Glutamatergic neuron (in vitro differentiated cells): ENCODE results near the gene TRAF1. TPM values are rescaled to one million over a fixed set of nuclear protein-coding genes. Genes with fewer than 3 reads are reported as not detected.
A peak's percentile ranks its signal among the peaks of the same experiment; 100 is the strongest.

ENCODE experiments used
- DNase-seq: peaks from one replicate; pipeline ENCODE4 v3.0.0; 2022
- H3K27ac Mint-ChIP-seq: one replicate; pipeline ENCODE4 v1.8.0; 2020; ENCODE audit warnings: mild to moderate bottlenecking, mixed read lengths, inconsistent platforms; ENCODE audit not compliant: unreplicated experiment
- H3K27me3 Mint-ChIP-seq: one replicate; pipeline ENCODE4 v1.8.0; 2020; ENCODE audit warnings: mild to moderate bottlenecking, moderate library complexity, mixed read lengths, inconsistent platforms; ENCODE audit not compliant: unreplicated experiment
- H3K36me3 Mint-ChIP-seq: one replicate; pipeline ENCODE4 v1.8.0; 2020; ENCODE audit warnings: mild to moderate bottlenecking, mixed read lengths, inconsistent platforms; ENCODE audit not compliant: unreplicated experiment
- H3K4me1 Mint-ChIP-seq: one replicate; pipeline ENCODE4 v1.8.0; 2020; ENCODE audit warnings: mild to moderate bottlenecking, low read depth, mixed read lengths, inconsistent platforms; ENCODE audit not compliant: unreplicated experiment
- H3K4me3 Mint-ChIP-seq: one replicate; pipeline ENCODE4 v1.8.0; 2020; ENCODE audit warnings: mild to moderate bottlenecking, mixed read lengths, inconsistent platforms; ENCODE audit not compliant: unreplicated experiment
- H3K9me3 Mint-ChIP-seq: one replicate; pipeline ENCODE4 v1.8.0; 2020; ENCODE audit warnings: mild to moderate bottlenecking, moderate library complexity, mixed read lengths, inconsistent platforms; ENCODE audit not compliant: unreplicated experiment
- total RNA-seq: library from RNA; stranded (reverse); fragmentation: NEBNext Ultra II Directional; extraction: Animal tissue kit (Norgen Biotek cat#: 25700); gene quantifications from one replicate; pipeline ENCODE4 v1.2.1, GENCODE V29; 2021; ENCODE audit not compliant: unreplicated experiment
- TF ChIP-seq, protein P1 (sequence below): fragments of 200-600 bp; sonication (generic); IDR thresholded peaks from one replicate; pipeline ENCODE4 v1.5.0; 2021; ENCODE audit not compliant: partially characterized antibody, unreplicated experiment

TRAF1 gene
- total RNA-seq, 1 donor from 2014 or later, result 1.6 TPM

DNA sequence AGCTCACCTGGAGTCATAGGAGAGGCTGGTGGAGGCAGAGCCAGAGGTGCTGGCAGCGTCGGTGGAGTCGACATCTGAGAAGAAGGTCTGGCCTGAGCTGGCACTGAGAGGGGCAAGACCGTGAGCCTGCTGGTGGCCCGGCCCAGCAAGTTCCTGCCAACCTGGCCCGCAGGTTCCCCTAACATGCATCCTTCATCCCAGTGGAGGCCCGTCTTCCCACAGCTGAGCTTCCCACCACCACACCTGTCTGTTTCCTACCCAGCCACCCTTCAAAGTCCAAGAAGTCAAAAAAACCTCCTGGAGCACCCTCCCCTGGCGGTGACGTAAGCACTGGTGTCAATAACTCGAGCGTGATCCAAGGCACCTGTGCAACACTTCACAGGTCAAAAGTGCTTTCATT is 66.5 kb downstream of the TRAF1 start:
- peaks cover 12% of the 10 kb centered on the region for H3K4me1 Mint-ChIP-seq
- H3K4me3 Mint-ChIP-seq, result no peak overlapping the region
- no peaks in the 10 kb centered on the region for H3K9me3 Mint-ChIP-seq
- no peak for DNase-seq
- H3K27ac Mint-ChIP-seq, result no peak overlapping the region
- H3K36me3 Mint-ChIP-seq, result no peaks in the 10 kb centered on the region
- TF ChIP-seq, protein P1, sequence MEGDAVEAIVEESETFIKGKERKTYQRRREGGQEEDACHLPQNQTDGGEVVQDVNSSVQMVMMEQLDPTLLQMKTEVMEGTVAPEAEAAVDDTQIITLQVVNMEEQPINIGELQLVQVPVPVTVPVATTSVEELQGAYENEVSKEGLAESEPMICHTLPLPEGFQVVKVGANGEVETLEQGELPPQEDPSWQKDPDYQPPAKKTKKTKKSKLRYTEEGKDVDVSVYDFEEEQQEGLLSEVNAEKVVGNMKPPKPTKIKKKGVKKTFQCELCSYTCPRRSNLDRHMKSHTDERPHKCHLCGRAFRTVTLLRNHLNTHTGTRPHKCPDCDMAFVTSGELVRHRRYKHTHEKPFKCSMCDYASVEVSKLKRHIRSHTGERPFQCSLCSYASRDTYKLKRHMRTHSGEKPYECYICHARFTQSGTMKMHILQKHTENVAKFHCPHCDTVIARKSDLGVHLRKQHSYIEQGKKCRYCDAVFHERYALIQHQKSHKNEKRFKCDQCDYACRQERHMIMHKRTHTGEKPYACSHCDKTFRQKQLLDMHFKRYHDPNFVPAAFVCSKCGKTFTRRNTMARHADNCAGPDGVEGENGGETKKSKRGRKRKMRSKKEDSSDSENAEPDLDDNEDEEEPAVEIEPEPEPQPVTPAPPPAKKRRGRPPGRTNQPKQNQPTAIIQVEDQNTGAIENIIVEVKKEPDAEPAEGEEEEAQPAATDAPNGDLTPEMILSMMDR, result no peak
- H3K27me3 Mint-ChIP-seq, result peaks cover 13% of the 10 kb centered on the region

DNA sequence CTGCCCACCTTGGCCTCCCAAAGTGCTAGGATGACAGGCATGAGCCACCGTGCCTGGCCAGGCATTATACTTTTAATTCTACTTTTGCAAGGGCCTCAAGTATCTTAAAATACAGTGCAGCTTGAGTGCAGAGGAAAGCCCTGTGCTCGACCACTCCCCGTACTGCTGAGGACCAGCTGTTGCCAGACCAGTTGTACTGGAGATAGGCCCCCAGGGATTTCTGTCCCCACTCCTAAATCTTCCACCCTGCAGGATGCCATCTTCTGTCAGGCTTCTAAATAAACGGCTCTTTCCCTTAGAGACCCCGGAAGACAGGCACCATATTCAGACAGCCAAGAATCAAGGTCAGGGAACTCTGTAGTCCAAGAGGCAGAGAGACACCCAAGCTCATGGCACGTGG is 67.2 kb downstream of the TRAF1 start:
- H3K4me1 Mint-ChIP-seq, result peaks cover 14% of the 10 kb centered on the region
- H3K4me3 Mint-ChIP-seq, result peak overlapping the region; percentile 46
- H3K36me3 Mint-ChIP-seq, result no peaks in the 10 kb centered on the region
- H3K9me3 Mint-ChIP-seq, result no peaks in the 10 kb centered on the region
- H3K27ac Mint-ChIP-seq, result peak overlapping the region; percentile 52
- TF ChIP-seq, protein P1, result no peak
- peaks cover 13% of the 10 kb centered on the region for H3K27me3 Mint-ChIP-seq
- DNase-seq, result no peak

DNA sequence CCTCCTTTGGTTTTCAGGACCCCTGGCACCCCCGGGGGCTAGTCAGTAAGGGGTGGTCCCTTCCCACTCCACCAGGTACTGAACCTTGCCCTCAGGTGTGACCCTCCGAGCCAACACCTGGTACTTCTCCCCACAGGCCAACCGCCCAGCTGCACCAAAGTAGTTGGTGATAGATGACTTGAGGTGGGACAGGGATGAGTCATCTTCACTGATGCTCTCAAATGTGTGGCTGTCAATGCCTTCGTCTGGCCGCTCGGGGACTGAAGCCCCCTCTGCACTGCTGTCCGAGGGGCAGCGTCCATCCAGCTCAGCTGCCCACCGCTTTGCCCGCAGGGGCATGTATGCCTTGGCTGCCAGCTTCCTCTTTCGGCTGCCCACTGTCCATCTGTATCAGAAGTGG is 68.7 kb downstream of the TRAF1 start:
- H3K4me1 Mint-ChIP-seq, result peaks cover 13% of the 10 kb centered on the region
- DNase-seq, result no peak
- peaks cover 11% of the 10 kb centered on the region for H3K27me3 Mint-ChIP-seq
- H3K4me3 Mint-ChIP-seq, result no peak overlapping the region
- no peaks in the 10 kb centered on the region for H3K9me3 Mint-ChIP-seq
- TF ChIP-seq, protein P1, result no peak
- H3K36me3 Mint-ChIP-seq, result no peaks in the 10 kb centered on the region
- H3K27ac Mint-ChIP-seq, result no peak overlapping the region

DNA sequence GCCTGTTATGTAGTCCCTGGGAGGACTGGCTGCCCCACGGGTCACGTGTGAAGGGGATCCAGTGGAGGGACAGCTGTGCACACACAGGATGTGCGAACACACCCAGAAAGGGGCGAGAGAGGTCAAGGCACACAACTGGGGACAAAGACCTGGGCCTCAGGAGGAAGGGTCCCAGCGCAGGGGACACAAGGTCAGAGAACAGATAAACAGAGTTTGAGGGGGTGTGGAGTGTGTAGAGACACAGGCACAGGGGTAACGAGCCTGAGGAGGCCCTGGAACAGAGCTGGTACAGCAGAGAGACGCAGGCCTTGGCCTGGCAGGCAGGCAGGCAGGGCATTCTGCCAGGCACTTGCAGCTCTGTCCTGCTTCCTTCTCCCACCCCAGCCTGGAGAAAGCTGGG is 69.1 kb downstream of the TRAF1 start:
- Mint-ChIP-seq H3K9me3 (no peaks in the 10 kb centered on the region), H3K4me3 (no peak overlapping the region), H3K4me1 (peaks cover 13% of the 10 kb centered on the region), H3K36me3 (no peaks in the 10 kb centered on the region), H3K27me3 (peaks cover 11% of the 10 kb centered on the region), H3K27ac (no peak overlapping the region)
- no peak for DNase-seq
- TF ChIP-seq, protein P1, result no peak

DNA sequence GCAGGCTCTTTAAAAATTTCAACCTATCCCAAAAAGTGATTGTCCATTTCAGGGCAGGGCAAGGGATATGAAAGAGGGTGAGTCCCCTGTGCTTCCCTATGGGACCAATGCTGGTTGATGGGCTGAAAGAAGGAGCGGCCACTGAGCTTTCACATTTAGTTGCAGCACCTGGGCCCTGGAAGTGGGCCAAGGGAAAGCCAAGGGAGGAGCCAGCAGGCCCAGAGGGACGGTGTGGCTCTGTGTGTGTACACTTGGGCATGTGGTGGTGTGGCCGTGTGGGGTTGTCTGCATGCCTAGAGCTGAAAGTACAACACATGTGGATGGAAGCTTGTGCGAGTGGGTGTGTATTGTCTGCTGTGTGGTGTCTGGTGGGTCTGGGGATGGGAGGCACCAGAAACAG is 69.9 kb downstream of the TRAF1 start:
- no peaks in the 10 kb centered on the region for H3K9me3 Mint-ChIP-seq
- peaks cover 11% of the 10 kb centered on the region for H3K27me3 Mint-ChIP-seq
- no peak overlapping the region for H3K27ac Mint-ChIP-seq
- no peak for DNase-seq
- H3K4me3 Mint-ChIP-seq, result no peak overlapping the region
- TF ChIP-seq, protein P1, result no peak
- no peaks in the 10 kb centered on the region for H3K36me3 Mint-ChIP-seq
- H3K4me1 Mint-ChIP-seq, result peaks cover 15% of the 10 kb centered on the region
